ENCODE results near the gene NRAP.

DNA sequence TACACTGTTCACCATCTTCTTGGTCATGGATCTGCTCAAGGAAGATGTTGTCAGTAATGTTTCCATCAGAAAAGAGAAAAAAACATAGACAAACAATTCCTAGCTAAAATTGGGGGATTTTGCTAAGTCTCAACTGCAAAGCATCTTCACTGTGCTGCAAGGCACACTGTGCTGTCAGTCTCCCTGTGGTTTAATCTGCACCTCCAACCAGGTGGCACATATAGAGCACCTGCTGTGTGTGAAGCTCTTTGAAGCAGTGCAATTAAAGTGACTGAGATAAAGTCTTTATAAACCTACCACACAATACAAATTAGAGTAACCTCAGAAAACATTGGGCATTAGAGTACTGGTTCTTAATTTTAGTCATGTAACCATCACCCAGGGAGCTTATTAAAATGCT lies 6.3 kb downstream of the NRAP start:
- TF ChIP-seq POLR2A (IDR thresholded peaks at IDR 0.05) = no peak
- no peak for TF ChIP-seq POLR2AphosphoS5 (IDR thresholded peaks at IDR 0.05)
- no peak for TF ChIP-seq CTCF (IDR thresholded peaks at IDR 0.05)
- TF ChIP-seq EP300 (IDR thresholded peaks at IDR 0.05; ENCODE audit: low read depth) = no peak

Measured in transverse colon (tissue), 4 donors.